OCI-LY1 (cell line): ENCODE results near the gene CRACR2B.
A peak's percentile ranks its signal among the peaks of the same experiment; 100 is the strongest.

Experiments used
- H2AFZ ChIP-seq: fragments of 200-600 bp; sonication (generic), shearing (Covaris generic); 2 replicates; pipeline ENCODE4 v1.6.0; 2014; ENCODE audit warnings: antibody characterized with exemption, mild to moderate bottlenecking, low read length
- H3F3A ChIP-seq: fragments of 200-600 bp; sonication (generic), shearing (Covaris generic); 2 replicates; pipeline ENCODE4 v1.6.0; 2014; ENCODE audit warnings: mild to moderate bottlenecking, antibody characterized with exemption, low read length, moderate library complexity; ENCODE audit not compliant: insufficient read depth
- H3K27ac ChIP-seq: fragments of 200-600 bp; sonication (generic); 2 replicates; pipeline ENCODE4 v1.5.1; 2014; ENCODE audit warnings: low read length, mixed run types, mild to moderate bottlenecking, low read depth; ENCODE audit not compliant: poor library complexity, severe bottlenecking
- H3K27me3 ChIP-seq: fragments of 200-600 bp; sonication (generic); 2 replicates; pipeline ENCODE4 v1.6.0; 2014; ENCODE audit warnings: antibody characterized with exemption, mild to moderate bottlenecking, low read length, moderate library complexity; ENCODE audit not compliant: insufficient read depth
- H3K36me3 ChIP-seq: fragments of 200-600 bp; sonication (generic); 2 replicates; pipeline ENCODE4 v1.6.1; 2014; ENCODE audit warnings: mild to moderate bottlenecking, antibody characterized with exemption, low read length, moderate library complexity, mixed read lengths; ENCODE audit not compliant: insufficient read depth
- H3K4me1 ChIP-seq: fragments of 200-600 bp; sonication (generic); 2 replicates; pipeline ENCODE4 v1.5.1; 2014; ENCODE audit warnings: mild to moderate bottlenecking, low read length, moderate library complexity; ENCODE audit not compliant: insufficient read depth, severe bottlenecking
- H3K4me2 ChIP-seq: fragments of 200-600 bp; sonication (generic), shearing (Covaris generic); 2 replicates; pipeline ENCODE4 v1.6.1; 2014; ENCODE audit warnings: low read length
- H3K4me3 ChIP-seq: fragments of 200-600 bp; sonication (generic); 2 replicates; pipeline ENCODE4 v1.5.1; 2014; ENCODE audit warnings: low read length, low read depth, mild to moderate bottlenecking, mixed read lengths; ENCODE audit not compliant: poor library complexity, severe bottlenecking
- H3K79me2 ChIP-seq: fragments of 200-600 bp; shearing (Covaris generic); 2 replicates; pipeline ENCODE4 v1.6.1; 2016; ENCODE audit warnings: mixed run types, low read length, mixed read lengths; ENCODE audit not compliant: insufficient read depth
- H3K9ac ChIP-seq: fragments of 200-600 bp; sonication (generic), shearing (Covaris generic); 2 replicates; pipeline ENCODE4 v1.6.1; 2014; ENCODE audit warnings: mild to moderate bottlenecking, low read length, mixed read lengths
- H3K9me2 ChIP-seq: fragments of 200-600 bp; sonication (generic), shearing (Covaris generic); 2 replicates; pipeline ENCODE4 v1.6.1; 2014; ENCODE audit warnings: low read depth, mild to moderate bottlenecking, low read length, mixed read lengths
- H3K9me3 ChIP-seq: fragments of 200-600 bp; shearing (Covaris generic); 2 replicates; pipeline ENCODE4 v1.6.1; 2014; ENCODE audit warnings: low read length, mixed read lengths
- H4K20me1 ChIP-seq: fragments of 200-600 bp; sonication (generic), shearing (Covaris generic); 2 replicates; pipeline ENCODE4 v1.6.0; 2016; ENCODE audit warnings: mild to moderate bottlenecking, low read length; ENCODE audit not compliant: insufficient read depth
- EZH2 ChIP-seq: fragments of 200-600 bp; sonication (generic), shearing (Covaris generic); IDR thresholded peaks from 2 replicates; pipeline ENCODE4 v1.8.0; 2017; ENCODE audit warnings: borderline replicate concordance, mixed run types, mild to moderate bottlenecking, antibody characterized with exemption, low read length, moderate library complexity, mixed read lengths
- TF ChIP-seq, protein P1 (sequence below): fragments of 200-600 bp; sonication (generic), shearing (Covaris generic); IDR thresholded peaks from 2 replicates; pipeline ENCODE4 v1.5.1; 2017; ENCODE audit warnings: mild to moderate bottlenecking, antibody characterized with exemption, low read length, moderate library complexity, mixed read lengths

Gene CRACR2B

DNA sequence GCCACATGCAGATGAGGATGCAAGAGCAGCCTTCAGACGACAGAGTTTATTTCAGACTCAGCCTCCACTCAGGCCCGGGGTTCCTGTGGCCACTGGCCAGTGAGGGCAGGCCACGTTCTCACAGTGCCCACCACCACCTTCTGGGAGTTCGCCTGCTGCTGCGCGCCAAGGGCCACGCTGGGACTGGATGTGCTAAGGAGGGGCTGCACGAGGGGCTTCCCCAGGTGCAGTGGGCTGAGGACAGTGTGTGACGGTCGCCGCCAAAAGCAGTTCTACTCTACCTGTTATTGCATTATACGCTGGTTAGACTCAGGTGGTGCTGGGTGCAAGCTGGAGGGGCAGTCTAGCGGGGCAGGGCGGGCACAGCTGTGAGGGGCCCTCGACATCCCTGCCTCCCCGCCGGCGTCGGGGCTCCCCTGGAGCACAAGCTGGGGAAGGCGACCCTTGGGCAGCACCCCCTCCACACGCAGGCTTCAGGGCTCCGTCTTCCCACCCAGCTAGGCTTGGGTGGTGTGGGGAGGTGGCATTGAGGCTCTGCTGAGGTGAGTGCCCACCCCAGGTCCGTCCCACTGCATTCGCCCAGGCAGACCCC, 40.5 kb upstream of the CRACR2B start:
- no peak overlapping the region for H3K9ac ChIP-seq
- H3K4me3 ChIP-seq: no peak overlapping the region
- no peak overlapping the region for H3K27ac ChIP-seq
- no peaks in the 10 kb centered on the region for H3K79me2 ChIP-seq
- H3F3A ChIP-seq: no peaks in the 10 kb centered on the region
- no peak overlapping the region for H3K4me2 ChIP-seq
- TF ChIP-seq, protein P1, sequence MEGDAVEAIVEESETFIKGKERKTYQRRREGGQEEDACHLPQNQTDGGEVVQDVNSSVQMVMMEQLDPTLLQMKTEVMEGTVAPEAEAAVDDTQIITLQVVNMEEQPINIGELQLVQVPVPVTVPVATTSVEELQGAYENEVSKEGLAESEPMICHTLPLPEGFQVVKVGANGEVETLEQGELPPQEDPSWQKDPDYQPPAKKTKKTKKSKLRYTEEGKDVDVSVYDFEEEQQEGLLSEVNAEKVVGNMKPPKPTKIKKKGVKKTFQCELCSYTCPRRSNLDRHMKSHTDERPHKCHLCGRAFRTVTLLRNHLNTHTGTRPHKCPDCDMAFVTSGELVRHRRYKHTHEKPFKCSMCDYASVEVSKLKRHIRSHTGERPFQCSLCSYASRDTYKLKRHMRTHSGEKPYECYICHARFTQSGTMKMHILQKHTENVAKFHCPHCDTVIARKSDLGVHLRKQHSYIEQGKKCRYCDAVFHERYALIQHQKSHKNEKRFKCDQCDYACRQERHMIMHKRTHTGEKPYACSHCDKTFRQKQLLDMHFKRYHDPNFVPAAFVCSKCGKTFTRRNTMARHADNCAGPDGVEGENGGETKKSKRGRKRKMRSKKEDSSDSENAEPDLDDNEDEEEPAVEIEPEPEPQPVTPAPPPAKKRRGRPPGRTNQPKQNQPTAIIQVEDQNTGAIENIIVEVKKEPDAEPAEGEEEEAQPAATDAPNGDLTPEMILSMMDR: no peak
- no peak for TF ChIP-seq EZH2
- H3K36me3 ChIP-seq: peaks cover 27% of the 10 kb centered on the region
- H3K9me3 ChIP-seq: no peaks in the 10 kb centered on the region
- H4K20me1 ChIP-seq: no peaks in the 10 kb centered on the region
- peaks cover 25% of the 10 kb centered on the region for H3K4me1 ChIP-seq
- H3K9me2 ChIP-seq: no peaks in the 10 kb centered on the region
- H2AFZ ChIP-seq: no peak overlapping the region
- no peaks in the 10 kb centered on the region; the same call in 1 of the 2 replicates for H3K27me3 ChIP-seq

DNA sequence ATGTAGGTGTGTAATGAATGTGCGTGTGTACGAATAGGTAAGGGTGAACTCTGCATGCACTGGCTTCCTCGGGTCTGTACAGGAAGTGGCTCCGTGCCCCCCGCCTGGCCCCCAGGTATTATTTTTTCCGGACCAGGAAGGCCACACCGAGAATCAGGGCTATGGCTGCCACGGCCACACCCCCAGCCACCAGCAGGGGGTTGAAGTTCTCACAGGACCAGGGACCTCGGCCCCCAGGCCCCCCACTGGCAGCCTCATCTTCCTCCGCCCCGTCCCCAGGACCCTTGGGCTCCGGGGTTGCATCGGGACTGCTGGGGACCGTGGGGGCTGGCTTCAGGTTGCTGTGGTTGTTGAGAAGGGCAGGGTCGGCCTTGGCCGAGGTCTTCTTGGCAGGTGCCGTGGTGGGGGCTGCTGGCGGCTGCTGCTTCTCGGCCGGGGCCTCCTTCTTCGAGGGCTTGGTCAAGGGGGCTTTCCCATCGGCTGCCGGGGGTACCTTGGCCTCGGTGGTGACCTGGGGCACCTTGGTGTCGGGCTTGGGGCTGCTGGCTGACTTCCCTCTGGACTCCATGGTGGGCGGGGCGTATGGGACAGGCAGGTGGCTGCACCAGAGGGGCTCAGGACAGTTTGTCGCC, 39.6 kb upstream of the CRACR2B start:
- Histone ChIP-seq H3K4me3 (no peak overlapping the region), H4K20me1 (no peaks in the 10 kb centered on the region), H3K27me3 (no peaks in the 10 kb centered on the region; the same call in 1 of the 2 replicates), H3F3A (no peaks in the 10 kb centered on the region), H3K27ac (no peak overlapping the region), H3K79me2 (no peaks in the 10 kb centered on the region), H3K9me3 (no peaks in the 10 kb centered on the region), H3K9me2 (no peaks in the 10 kb centered on the region), H3K36me3 (peaks cover 22% of the 10 kb centered on the region), H2AFZ (no peak overlapping the region), H3K4me1 (peaks cover 25% of the 10 kb centered on the region), H3K9ac (no peak overlapping the region), H3K4me2 (peak overlapping the region; percentile 50)
- TF ChIP-seq, protein P1: peak; percentile 28; the same call in 1 of the 2 replicates
- no peak for TF ChIP-seq EZH2

DNA sequence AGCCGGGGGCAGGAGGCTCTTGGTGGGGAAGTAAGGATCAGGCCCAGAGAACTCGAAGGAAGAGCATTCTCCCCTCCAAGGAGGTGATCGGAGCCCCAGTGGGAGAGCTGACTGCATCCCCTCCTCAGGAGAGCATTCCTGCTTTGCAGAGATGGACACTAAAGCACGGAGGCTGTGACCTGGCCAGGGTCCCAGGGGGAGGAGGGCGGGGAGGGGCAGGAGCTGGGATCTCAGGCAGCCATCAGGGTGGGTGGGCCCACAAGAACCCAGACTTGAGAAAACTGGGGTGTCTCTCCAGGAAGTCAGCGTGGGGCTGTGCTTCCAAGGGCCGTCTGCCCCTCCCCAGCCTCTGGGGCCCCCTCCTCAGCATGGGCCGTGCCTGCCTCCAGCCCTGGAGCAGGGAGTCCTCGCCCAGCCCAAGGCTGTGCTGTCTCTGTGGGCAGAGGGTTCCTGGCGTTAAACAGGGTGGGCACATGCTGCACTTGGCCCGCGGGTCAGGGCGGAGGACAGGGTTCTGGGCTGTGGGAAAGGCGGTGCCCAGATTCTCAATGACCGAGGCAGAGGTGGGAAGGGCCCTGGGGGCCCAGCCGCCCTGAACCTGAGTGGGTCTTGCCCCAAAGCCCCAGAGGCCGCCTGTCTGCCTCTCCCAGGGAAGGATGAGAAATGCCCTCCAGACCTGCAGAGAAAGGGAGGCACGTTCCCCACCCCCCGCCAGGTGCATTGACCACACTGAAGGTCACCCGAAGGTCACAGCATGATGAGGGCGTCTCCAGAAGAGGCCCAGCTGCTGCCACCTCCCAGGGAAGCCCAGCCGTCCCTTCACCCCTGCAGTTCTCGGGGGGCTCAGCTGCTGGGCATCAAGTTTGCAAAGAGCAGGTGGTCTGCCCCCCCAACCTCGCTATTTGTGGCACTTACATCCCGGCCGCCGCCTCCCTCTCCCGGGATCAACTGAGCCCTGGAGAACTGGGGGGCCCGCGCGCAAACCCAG, 38.5 kb upstream of the CRACR2B start:
- no peak overlapping the region for H3K27ac ChIP-seq
- peak overlapping the region; percentile 50 for H3K4me2 ChIP-seq
- peaks cover 25% of the 10 kb centered on the region for H3K4me1 ChIP-seq
- H3K36me3 ChIP-seq: peaks cover 16% of the 10 kb centered on the region
- H3F3A ChIP-seq: no peaks in the 10 kb centered on the region
- H3K9ac ChIP-seq: peak overlapping the region; percentile 32; the same call in 1 of the 2 replicates
- no peaks in the 10 kb centered on the region for H4K20me1 ChIP-seq
- no peaks in the 10 kb centered on the region for H3K9me2 ChIP-seq
- no peaks in the 10 kb centered on the region; the same call in 1 of the 2 replicates for H3K27me3 ChIP-seq
- no peaks in the 10 kb centered on the region for H3K9me3 ChIP-seq
- TF ChIP-seq, protein P1: no peak
- TF ChIP-seq EZH2: no peak
- no peaks in the 10 kb centered on the region for H3K79me2 ChIP-seq
- H3K4me3 ChIP-seq: peak overlapping the region; percentile 51
- no peak overlapping the region for H2AFZ ChIP-seq
